HG02970 (cell line): ENCODE measurements around the gene GFI1.

Experiments used
- ATAC-seq: cut with Tn5 transposase; IDR thresholded peaks from one replicate; pipeline ENCODE4 v1.9.1; 2021; ENCODE audit warnings: mild to moderate bottlenecking, moderate library complexity, moderate number of reproducible peaks; ENCODE audit not compliant: unreplicated experiment, low FRiP score

GFI1 gene

DNA sequence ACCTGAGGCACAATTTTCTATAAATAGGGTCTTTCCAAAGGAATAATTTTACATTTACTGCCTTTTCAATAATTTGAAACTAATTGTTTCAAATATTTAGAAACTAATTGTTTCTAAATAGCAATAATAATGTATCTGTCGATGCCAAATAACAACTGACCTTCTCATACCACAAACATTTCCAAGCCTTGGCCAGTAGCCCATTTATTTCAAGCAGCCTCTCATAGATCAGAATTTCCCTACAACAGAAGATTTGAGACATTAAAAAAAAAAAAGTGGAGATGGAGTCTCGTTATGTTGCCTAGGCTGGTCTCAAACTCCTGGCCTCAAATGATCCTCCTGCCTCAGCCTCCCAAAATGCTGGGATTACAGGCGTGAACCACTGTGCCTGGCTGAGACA is 2.1 kb upstream of the GFI1 start:
- ATAC-seq = no peak

- no peak for ATAC-seq
Observed at GRCh38 chr1:92488416-92488815, 1.7 kb upstream of the GFI1 start.

GRCh38 chr1:92487078-92487605 is 417 bp upstream of the GFI1 start:
- ATAC-seq = no peak

DNA sequence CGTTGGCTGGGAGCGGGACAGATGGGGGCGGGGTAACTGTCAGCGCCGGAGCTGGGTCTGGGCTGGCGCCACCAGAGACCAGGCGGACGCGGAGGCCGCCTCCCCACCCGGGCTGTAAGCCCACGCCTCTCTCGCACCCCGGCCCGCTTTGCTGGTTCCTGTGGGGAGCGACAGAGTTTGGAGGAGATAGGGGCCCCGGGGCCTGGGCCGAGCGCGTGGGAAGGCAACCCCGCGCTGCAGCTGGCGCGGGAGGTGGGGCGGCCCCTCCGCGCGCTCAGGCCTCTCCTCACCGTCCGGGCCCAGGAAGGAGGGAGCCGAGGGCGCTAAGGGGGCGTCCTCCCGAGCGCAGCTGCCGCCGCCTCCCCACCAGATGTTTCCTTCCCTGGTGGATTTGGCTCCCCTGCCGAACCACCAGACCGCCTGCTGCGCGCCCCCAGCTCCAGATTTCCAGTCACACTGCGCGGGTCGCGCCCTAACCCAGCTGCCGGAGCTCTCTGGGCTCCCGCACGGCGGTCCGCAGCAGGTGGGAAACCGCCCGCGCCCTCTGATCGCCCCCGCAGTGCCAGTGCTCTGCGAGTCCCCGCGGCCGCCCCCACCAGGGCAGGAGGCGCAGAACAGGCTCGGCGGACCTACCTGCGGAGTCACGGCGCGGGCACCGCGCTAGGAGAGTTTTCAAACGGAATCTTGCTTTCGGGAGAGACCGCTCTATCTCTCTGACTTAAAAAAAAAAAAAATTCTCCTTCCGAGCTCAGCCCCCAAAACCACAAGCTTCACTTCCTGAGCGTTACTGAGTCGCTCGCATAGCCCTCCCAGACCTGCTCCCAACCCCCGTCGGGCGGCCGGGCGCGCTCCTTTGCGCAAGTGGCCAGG is 1.1 kb downstream of the GFI1 start:
- peak; percentile 48 for ATAC-seq

- peak; percentile 23 for ATAC-seq
Observed at GRCh38 chr1:92484472-92485380, 2.0 kb downstream of the GFI1 start.

GRCh38 chr1:92483610-92484471 is 2.9 kb downstream of the GFI1 start:
- no peak for ATAC-seq

DNA sequence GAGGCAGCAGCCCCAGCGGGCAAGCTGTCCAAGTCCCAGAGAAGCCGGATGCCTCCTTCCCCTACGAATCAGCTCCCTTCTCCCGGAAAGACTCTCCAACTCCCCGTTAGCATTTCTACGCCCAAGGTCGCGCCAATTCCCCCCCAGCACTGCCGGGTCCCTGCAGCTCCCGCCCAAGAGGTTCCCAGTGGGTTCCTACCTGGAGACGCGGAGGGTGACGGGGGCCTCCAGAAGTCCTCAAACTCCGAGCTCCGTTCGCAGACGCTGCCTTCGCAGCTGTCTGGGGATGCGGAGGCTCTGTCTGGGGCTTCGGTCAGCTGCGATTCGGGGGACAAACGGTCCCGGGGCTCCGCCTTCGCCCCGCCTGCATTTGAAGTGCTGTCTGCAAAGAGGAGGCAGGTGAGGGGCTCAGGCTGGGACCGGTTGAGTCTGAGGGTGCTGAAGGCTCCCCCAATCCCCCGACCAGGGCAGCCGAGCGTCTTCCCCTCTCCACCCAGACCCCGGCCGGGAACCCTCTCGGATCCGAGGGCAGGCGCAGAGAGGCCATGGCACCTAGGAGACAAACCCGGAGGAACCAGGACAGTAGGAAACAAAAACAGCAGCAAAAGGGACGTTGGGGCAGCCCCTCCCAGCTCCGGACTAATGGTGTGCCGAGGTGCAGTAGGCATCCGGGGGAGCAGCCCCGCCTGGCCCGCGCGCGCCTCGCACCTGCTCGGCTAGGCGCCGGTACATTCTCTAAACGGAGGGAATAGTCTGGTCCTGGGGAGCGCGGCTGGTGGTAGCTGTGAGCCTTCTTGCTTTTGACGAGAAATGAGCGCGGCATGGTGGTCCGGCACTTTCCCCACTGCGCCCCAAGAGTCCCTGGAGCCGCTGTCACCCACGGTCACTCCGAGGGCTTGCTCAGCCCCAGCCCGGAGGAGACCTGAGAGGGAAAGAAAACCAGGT is 3.8 kb downstream of the GFI1 start:
- no peak for ATAC-seq

DNA sequence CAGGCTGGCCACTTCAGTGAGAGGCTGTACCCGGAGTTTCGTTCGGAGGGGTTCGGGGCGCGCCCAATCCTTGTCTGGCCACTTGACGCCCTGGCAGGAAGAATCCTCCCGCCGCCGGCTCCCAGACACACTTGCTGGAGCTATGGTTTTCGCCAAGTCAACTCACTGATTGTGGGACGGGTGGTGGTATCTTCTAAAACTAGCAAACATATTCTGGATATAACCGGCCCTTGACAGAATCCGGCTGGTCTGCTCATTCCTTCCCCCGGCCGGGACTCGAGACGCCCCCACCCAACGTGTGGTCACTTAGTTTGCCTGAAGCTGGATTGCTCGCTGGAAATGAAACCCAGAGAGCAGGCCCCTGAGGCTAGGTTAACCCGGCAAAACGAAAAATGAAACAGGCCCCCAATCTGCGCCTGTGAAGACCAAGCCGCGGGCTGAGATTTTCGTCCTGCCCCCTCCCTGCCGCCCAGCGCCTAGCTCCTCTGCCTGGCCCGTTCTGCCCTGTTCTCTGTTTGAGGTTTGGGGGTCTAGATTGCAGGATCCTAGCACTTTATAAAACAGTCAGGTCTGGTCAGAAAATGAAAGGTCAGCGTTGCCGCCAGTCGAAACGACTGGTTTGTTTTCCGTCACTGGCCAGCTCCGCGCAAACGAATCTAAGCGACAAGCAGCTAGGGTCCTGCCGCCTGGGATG is 4.6 kb downstream of the GFI1 start:
- no peak for ATAC-seq

GRCh38 chr1:92481599-92481925 is 5.2 kb downstream of the GFI1 start:
- ATAC-seq = no peak

DNA sequence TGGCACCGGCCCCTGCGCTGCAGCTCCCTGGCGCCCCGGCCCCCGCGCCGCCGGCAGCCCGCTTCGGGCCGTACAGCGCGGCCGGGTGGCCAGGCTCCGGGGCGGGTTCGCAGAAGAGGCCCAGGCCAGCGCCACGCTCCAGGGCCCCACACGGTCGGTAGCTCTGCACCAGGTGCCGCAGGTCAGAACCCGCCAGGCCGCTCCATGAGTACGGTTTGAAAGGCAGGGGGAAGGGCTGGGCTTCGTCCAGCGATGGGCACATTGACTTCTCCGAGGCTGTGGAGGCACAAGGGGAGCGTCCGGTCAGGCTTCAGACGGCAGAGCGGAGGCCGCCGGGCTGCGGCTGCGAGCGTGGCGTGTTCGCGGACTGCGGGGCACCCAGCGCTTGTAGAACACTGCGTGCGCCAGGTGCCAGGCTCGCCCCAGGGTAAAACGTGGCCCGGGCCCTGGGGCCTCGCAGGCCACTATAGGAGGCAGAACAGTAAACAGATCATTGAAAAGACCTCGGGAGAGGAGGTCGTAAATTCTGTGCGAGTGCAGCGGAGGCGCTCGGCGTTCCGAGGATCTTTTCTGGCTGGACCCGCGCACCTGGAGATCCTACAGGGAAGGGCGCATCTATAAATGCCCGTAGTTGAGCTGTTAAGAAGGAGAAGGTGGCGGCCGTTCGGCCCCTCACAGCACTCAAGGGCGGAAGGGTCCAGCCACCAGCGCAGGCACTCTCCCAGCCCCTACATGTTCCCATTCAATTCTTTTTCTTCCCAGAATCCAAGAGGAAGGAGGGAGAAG is 5.7 kb downstream of the GFI1 start:
- ATAC-seq = no peak

DNA sequence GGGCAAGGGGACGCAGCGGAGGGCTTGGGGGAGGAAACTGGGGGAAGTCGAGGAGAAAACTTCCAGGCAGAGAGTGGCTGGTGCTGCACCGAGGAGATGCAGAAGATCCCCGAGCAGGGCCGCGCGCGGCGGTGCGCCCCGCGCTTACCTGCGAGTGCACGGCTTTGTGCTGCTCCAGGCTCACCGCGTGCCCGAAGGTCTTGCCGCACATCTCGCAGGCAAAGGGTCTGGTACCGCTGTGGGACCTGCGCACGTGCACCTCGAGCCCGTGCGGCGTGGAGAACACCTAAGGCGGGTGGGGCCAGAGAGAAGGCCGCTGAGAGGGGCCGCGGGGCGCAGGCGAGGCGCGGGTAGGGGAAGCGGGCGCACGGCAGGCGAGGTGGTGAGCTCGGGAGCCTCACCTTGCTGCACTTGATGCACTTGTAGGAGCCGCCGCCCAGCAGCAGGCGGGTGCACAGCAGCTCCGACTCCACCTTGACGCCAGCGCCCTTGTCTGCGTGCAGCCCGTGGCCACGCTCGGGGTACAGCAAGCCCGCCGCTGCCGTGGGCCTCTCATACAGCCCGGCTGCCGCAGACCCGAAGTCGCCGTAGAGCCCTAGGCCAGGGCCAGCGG is 6.4 kb downstream of the GFI1 start:
- no peak for ATAC-seq

DNA sequence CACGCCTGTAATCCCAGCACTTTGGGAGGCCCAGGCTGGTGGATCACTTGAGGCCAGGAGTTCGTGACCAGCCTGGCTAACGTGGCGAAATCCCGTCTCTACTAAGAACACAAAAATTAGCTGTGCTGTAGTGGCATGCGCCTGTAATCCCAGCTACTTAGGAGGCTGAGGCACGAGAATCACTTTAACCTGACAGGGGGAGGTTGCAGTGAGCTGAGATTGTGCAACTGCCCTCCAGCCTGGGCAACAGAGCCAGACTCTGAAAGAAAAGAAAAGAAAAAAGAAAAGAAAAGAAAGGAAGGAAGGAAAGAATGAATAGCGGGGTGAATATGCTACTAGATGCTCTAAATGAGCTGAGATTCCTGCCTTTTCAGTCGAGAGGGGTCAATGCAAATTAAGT is 7.1 kb downstream of the GFI1 start:
- ATAC-seq = no peak

DNA sequence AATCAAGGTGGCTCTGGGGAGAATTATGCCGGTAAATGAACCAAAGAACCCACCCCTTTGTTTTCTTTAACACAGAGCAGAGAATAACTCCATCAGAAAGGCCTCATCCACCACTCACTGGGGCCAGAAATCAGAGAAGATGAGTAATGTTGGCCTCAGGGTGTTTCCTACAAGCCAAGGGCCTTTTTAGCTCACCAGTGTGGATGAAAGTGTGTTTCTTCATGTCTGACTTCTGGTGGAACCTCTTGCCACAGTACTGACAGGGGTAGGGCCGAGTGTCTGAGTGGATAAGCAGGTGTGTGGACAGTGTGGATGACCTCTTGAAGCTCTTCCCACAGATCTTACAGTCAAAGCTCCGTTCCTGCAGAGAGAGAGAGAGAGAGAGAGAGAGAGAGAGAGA is 8.3 kb downstream of the GFI1 start:
- ATAC-seq = no peak

DNA sequence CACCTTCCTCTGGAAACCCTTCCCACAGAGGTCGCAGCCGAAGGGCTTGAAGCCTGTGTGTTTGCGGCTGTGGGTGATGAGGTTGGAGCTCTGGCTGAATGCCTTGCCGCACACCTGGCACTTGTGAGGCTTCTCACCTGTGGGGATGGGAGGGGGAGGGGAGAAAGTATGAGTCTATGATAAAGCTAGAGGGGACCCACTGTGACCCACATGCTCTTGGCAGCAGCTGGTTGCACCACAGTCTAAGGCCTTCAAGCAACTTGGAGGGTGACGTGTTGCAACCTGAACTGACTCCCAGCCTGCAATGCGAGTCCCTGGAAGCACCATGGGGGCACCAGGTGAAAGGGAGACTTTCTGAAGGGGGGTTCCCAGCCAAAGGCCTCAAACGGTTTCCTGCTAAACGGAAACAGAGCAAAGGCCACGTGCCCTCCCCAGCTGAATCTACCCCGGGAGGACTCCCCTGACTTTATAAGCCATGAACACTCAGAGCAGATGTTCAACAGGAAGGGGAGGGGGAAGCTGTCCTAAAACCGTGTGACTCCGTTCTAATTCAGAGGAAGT is 10.6 kb downstream of the GFI1 start:
- no peak for ATAC-seq

DNA sequence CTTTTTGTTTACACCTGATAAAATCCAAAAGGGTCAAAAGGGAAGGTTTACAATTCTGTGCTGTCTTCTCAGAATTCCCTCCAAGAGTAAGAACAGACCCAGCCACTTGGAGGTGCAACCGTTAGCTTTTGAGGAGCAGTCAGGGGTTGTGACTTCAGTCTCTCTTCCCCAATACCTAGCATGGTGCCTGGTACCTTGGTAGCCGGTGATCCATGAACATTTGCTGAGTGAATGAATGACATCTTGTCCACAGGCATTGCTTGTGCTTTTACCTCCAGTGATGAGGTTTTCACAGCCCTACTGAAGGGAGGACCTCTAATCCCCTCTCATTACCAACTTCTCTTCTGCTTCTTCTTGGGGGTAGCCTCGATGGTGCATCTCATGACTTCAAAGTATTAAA is 11.7 kb downstream of the GFI1 start:
- ATAC-seq = no peak

DNA sequence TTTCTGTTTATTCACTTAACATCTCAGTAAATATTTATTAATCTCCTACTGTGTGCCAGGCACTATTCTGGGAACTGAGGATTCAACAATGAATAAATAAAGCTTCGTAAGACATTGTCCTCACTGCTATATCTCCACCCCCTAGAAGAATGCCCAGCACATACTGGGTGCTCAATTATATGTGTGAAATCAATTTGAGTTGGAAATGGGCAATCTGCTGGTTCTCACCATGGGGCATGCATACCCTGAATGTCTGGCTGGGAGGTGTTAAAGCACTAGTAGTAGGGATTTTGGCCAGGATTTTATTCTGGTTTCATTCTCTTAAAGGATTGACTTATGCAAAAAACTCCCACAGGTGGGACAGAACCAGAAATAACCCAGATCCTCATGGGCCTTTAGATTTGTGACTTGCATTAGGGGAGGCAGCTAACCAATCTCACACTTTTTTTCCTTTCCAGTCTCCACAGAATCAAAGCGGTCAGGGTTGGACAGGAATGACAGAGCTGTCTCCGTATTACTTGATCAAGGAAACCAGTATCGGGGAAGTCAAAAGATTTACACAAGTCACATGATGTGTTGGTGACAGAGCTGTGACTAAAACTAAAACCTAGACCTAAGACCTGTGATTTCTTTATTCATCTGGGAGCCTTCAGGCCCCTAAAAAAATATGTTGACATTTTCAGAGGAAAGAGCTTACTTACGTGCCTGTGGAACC is 12.8 kb downstream of the GFI1 start:
- no peak for ATAC-seq

DNA sequence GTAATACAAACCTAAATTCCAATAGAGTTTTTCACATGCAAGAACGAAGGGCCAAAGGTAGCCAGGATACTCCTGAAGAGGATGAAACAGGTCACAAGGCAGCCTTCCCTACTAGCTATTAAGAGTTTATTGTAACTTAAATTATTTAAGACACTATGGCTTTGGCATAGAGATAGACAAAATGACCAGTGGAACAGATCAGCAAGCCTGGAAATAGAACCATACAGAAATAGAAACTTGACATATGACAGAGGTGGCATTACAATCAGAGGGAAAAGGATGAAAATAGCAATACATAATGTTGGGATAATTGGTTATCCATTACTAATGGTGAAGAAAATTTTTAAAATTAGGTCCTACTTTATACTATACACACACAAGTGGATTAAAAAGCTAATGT is 16.5 kb downstream of the GFI1 start:
- ATAC-seq = no peak
